ENCODE data around the gene DDX42.

Gene DDX42

DNA sequence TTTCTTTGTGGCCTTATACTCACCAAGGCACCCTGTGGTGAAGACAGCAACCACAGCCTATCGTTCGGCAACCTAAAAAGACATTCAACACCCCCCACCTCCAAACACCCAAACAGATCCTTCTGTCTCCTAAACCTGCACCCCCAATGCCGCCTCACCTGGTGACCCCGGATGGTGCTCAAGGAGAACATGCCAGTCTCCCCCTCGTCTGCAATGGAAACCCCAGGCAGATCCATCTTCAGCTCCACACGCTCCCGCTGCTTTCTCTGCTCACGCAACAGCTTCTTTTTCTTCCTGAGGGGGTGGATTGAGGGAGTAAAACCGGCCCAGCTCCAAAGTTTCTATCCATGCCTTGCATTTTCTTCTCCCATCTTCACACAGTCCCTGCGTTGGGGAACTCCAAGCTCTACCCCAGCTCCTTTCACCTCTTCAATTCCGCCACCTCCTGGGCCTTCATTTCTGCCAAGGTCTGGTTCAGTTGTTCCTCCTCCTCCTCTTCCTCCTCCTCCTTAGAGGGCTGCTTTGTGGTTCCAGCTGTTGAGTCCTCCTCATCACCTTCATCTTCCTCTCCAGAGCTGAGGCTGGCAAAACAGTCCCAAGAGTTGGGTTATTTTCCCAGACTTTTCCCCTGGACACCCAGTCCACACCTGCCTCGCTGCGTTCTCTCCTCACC, 49.8 kb downstream of the DDX42 start:
- DNase-seq, result no peak
- no peak for ATAC-seq

DNA sequence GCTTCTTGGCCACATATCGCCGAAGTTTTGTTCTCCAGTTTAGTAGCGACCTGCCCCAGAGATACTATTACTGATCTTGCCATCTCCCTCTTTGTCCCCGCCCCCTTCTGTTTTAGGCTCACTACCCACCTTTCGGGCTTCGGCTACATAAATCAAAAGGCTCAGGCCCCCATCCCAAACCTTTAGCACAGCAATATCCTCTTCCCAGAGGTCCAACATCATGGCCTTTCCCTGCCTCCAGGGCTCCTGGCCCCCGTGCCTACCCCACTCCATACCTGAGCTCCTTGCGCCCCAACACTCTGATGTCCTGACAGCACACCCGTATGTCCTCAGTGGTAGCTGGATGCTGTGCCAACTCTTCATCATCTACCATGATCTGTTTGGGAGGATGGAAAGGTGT, 50.4 kb downstream of the DDX42 start:
- ATAC-seq, result no peak
- no peak for DNase-seq

DNA sequence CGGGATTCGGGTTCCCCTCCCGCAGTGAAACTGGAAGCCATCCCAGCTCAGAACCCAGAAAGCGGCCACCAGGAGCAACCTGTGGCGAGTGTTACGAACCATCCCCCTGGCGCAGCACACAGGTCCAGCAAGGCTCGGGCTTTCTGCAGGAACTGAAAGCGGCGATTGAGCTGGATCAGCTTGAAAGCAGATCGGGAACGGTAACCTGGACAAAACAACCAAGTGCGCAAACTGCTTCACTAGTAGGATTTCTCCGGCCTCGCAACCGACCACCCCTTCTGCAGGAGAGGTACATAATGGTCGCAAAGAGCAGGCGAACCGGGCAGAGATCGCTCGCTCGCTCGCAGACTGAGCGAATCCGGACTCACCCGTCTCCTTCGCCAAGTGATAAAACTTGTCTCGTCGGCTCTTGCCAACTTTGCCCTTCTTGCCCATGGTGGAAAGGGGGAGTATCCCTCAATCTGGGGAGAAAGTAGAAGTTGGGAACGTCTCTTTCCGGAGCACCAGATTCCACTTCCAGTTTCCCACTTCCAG, 52.6 kb downstream of the DDX42 start:
- ATAC-seq (no peak), DNase-seq (no peak)

DNA sequence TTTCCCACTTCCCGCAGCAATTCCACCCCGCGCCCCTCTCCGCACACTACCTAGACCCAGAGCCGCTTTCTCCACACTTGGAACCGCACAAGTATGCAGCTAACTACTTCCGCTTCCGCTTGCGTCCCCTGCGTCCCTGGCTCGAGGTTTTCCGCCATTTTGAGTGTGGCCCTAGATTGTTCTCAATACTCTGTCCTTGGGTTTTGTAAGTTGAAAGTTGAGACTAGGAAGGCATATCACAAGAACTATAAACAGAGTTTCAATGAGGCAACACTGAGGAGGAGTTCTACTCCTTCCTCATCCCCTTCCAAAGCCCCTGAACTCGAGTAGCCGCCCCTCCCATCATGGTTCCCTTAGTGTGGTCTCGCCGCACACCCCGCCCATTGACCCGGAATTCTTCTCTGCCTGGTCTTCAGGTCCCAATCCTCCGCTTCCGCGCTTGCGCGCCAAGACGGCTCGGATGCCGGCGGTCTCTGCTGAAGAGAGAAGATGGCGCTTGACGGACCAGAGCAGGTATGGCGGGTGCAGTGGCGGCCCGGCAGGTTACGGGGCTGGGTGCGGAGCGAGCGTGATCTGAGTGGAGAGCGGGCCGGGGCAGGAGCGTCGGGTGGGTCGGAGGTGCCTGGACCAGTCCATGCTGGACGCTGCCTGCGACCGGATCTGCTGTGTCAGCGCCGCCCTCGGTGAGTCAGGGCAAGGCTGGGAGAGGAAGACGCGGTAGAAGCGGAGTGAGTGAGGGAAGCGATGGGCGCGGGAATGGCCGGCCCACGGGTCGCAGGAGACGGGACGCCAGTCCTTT, 53.2 kb downstream of the DDX42 start, which contains the start of the genes FTSJ3 and PSMC5:
FTSJ3 (minus strand) TSS at position 662 of the 799 bp plus-strand sequence. CDS start 761 bp downstream, outside the sequence.
PSMC5 (plus strand) TSS at position 430 of the 799 bp plus-strand sequence; CDS start at position 490, 60 bp downstream.
- ATAC-seq (peak; percentile 93), DNase-seq (peak; percentile 96)

DNA sequence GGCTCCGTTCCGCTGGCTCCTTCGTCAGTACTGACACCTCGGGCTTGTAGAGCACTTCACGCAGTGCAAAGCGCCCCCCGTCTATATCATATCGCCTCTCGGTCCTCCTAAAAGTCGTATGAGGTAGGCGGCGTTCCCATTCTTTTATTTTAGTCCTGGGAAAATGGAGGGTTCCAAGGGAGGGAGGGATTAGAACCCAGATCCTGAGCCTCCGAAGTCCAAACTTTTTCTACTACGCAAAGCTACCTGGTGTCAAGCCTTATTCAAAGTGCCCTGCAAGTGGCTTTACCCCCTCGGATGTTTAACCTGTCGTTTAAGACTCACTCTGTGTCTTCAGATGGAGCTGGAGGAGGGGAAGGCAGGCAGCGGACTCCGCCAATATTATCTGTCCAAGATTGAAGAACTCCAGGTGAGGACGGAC, 53.8 kb downstream of the DDX42 start:
- DNase-seq, result no peak
- no peak for ATAC-seq

DNA sequence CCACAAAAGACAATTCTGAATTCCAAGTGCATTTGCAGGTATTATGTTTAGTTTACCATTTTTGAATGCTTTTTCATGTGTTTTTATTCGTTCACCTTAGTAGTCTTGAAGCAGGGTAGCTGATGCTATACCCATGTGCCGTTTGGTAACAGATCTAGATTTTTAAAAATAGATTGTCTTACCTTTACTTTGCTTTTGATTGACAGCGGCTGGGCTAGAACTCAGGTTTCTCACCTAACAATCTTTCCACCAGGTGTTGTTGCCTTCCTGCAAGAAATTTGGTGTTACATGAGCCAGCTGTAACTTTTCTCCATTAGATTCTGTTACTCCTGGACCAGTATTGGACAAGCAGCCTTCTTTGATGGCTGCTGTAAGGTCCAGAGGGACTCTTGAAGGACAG, 55.0 kb downstream of the DDX42 start:
- no peak for DNase-seq
- no peak for ATAC-seq

DNA sequence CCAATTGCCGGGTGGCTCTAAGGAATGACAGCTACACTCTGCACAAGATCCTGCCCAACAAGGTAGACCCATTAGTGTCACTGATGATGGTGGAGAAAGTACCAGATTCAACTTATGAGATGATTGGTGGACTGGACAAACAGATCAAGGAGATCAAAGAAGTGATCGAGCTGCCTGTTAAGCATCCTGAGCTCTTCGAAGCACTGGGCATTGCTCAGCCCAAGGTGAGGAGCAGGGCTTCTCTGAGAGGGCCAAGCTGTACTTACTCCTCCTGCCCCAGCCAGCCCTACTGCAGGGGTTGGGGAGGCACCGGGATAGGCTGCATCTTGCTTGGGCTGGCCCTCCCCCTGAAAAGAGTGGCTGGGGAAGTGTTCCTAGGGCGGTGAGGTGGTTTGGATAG, 56.3 kb downstream of the DDX42 start:
- ATAC-seq (no peak), DNase-seq (no peak)

DNA sequence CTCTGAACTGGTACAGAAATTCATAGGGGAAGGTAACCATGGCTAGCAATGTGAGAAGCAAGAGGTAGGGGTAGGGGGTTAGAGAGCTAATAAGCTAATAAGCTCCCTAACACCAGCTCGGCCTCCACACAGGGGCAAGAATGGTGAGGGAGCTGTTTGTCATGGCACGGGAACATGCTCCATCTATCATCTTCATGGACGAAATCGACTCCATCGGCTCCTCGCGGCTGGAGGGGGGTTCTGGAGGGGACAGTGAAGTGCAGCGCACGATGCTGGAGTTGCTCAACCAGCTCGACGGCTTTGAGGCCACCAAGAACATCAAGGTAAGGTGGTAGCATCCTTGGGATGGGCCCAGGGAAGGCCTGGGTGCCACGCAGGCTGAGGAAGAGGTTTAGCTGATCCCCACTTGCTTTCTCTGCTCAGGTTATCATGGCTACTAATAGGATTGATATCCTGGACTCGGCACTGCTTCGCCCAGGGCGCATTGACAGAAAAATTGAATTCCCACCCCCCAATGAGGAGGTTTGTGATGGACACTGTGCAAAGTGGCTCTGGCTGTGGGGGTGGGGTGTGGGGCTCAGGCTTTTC, 57.0 kb downstream of the DDX42 start:
- no peak for ATAC-seq
- DNase-seq, result no peak

DNA sequence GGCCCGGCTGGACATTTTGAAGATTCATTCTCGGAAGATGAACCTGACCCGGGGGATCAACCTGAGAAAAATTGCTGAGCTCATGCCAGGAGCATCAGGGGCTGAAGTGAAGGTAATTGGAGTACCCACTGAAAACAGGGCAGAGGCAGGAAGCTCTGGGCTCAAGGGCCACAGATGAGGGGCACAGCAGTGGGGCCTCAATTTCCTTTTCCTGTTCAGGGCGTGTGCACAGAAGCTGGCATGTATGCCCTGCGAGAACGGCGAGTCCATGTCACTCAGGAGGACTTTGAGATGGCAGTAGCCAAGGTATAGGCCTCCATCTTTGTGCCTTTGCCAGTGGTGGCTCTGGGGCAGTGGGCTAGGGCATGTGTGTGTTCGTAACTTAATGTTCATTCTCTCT, 57.5 kb downstream of the DDX42 start:
- no peak for ATAC-seq

DNA sequence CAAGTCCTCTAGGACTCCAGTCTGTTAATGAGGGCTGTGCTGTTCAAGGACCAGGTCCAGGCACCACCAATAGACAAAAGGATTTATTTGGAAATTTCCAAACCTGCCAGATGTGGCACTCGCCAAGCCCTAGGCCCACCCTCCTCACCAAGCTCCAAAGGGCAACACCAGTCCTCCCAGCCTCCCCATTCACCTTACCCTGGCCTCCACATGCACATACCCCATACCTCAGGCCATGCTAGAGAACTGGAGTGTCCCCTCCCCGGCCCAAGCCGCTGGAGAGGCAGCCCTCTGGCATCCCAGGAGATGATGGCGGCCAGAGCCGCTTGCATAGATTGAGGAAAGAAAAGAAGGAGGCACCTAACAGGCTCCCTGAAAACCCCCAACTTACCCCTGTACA, 58.0 kb downstream of the DDX42 start:
- no peak for ATAC-seq
- DNase-seq, result no peak

More for the DNA sequence above, 57.5 kb downstream of the DDX42 start:
- DNase-seq, result no peak

DNA sequence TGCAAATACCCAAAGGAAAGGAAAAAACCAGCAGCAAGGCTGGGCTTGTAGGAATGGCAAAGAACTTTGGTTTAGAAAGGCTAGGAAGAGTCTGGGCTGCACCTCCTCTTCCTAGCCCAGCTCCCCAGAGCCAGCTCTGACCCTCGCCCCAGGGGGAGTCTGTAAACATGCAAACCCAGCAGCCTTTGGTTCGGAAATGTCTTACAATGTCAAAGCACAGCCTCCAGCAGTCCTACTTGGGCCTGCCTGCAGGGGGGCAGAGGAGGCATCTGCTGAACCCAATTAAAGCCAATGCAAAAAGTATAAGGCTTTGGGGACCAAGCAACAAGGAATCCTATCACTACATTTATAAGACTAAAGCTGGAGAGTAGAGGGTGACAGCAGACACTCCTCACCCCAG, 58.5 kb downstream of the DDX42 start:
- ATAC-seq, result no peak

DNA sequence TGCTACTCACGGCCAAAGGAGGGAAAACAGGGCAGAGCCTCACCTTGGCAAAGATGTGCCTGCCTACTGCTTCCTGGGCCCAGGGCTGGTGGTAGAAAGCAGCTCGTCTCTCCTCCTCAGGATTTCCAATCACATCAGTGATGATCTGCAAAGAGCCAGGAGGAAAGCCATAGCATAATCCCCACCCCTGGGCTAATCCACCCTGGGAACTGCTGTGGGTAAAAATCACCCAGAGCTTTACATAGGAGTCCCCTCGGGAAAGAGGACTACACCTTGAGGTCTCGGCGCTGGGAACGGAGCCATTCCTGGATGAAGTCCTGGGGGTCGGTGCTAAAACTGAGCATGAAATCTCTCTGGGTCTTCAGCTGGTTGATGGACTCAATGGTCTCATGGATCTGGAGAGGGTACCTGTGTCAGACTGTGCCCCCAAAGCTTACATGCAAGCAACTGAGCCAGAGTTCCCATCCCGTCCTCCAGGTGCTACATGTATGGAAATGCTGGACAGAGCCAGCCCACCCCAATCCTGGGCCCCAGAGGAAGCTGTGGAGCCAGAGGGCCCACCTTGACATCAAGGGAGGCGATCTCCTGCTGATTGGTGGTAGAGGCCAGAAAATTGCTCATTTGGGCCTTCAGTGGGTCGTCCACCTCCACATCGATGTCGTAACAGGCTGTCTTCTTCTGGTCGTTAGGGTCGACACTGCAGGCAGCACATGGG, 59.2 kb downstream of the DDX42 start:
- ATAC-seq, result no peak

More for the DNA sequence above, 58.5 kb downstream of the DDX42 start:
- DNase-seq, result no peak

DNA sequence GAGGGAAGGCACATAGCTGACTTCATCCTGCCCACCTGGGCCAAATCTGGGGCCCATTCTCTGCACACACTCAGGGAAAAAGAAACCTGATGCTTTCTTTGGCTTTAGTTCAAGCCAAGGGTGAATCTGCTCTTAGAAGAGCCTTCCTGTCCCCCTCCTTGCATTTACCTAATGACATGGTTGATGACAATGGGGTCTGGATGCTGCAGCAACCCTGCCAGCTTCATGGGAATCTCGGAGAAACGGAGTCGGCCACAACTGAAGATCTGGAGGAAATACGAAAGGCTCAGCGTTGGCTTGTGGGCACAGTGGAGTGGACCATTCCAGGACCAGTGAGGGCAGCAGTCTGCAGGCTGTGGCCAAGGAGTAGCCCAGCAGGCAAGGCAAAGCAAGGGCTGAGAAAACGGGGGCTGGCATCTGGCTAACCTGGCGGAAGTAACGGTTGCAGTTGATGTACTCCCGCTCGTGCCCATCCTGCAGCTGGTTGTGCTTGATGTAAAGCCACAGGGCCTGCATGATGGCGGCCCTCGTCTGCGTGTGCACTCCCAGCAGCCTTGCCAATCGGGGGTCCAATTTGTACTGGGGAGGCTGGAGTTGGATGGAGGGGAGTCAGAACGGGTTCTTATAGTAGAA, 59.9 kb downstream of the DDX42 start:
- DNase-seq (no peak), ATAC-seq (no peak)

More for the DNA sequence above, 59.2 kb downstream of the DDX42 start:
- no peak for DNase-seq

DNA sequence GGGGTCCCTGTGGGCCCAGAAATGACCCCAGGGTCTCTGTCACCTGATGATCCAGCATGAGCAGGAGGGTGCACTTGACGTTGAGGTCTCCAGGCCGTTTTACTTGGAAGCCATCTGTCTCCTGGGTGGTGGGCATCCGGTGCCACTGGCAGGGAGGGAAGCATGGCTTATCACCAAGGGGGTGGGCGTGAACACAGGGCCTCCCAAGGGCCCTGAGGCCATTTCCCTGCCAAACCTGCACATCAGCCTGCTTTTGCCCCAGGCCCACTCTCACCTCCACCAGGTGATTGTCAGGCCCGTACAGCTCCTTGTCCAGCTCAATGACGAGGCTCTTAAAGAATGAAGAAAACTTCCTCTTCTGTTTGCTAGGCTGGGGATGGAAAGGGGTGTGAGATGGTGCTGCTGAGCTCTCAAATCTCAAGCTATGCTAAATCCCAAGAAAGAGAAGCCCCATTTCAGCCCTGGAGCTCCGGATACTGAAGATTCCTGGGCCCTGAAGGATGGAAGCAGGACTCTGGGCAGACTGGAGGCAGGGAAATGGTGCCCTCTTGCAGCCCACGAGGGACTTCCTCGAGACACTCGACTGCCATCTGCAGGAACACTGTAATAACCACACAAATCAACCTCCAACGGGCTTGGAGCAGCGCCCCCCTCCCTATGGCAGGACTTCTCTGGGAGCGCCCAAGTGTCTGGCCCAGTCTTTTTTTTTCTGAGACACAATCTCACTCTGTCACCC, 60.6 kb downstream of the DDX42 start:
- DNase-seq (peak; percentile 69), ATAC-seq (peak; percentile 75)

DNA sequence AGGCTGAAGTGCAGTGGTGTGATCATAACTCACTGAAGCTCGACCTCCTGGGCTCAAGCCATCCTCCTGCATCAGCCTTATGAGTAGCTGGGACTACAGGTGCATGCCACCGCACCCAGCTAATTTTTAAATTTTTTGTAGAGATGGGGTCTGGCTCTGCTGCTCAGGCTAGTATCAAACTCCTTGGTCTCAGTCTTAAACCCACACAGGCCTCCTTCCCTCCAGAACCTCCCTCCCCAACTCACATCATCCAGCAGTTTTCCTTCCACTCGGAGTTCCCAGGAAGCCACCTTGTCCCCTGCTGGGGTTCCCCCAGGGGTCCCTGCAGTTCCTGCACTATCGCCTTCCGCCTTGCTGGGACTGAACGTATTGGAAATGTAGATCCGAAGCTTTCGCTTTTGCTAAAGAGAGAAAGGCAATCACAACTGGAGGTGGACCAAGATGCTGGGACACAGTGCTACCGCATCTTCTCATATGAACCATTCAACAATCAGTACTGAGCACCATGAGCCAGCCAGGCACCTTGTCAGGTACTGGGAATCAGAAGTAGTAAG, 61.3 kb downstream of the DDX42 start:
- DNase-seq (no peak), ATAC-seq (no peak)

DNA sequence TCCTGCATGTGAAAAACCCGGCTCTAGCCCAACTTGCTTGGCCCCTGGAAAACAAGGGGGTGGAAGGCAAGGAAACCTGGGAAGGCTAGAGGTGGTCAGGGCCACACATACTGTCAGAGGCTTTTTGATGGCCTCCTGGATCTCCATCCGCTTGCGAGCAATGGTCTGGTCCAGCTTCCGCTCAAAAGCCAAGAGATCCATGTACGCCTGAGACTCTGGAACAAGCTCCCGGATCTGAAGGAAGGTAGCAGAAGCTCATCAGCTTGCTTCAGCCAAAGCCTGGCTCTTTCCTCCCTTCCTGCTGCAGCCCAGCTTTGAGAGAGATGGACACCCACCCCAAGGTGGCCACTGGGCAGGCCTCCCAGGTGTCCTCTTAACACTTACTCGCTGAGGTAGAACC, 62.8 kb downstream of the DDX42 start:
- ATAC-seq (no peak), DNase-seq (no peak)

DNA sequence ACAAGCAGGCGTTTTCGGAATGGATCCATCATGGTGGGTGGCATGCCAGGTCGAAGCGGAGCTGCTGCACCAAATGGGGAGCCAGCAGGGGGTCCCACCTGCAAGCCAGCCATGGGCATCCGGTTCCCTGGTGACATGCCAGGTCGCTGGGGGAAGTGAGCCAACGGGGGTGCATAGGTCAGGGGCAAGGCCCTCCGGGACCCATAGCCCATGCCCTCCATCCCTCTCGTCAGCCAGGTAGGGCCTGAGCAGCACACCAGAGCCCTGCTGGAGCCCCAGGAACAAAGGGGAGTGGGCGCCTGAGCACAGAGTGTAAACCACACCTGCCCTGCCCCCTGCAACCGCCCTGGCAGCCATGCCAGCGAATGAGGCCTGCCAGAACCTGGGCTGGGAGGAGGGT, 63.5 kb downstream of the DDX42 start:
- ATAC-seq, result no peak
- no peak for DNase-seq

DNA sequence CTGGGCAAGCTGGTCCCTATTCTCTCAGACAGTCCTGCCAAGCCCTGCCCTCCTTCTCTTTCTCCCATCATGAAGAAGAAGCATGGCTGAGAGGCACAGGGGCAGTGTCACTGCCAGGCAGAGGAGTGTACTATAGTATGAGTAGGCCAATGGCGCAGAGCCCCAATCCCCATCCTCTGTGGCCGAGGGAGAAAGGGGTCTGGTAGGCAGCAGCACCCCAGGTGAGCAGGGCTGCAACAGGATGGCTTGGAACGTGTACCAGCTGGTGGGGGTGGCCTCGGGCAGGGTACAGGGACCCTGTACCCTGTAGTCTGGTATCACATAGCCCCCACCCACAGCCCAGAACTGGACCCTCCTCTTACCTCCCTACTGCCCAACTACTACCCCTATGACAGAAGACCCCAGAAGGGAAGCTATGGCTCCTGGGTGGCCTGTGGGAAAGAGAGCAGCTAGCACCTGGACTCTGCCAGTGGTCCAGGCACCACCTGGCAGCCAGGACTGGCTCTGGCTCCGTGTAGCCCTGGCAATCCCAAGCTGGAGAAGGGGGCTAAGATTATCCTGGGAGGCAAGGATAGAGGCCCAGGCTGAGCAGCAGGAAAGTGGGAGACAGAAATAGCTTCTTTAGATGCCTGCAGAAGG, 64.1 kb downstream of the DDX42 start:
- ATAC-seq (no peak), DNase-seq (no peak)

DNA sequence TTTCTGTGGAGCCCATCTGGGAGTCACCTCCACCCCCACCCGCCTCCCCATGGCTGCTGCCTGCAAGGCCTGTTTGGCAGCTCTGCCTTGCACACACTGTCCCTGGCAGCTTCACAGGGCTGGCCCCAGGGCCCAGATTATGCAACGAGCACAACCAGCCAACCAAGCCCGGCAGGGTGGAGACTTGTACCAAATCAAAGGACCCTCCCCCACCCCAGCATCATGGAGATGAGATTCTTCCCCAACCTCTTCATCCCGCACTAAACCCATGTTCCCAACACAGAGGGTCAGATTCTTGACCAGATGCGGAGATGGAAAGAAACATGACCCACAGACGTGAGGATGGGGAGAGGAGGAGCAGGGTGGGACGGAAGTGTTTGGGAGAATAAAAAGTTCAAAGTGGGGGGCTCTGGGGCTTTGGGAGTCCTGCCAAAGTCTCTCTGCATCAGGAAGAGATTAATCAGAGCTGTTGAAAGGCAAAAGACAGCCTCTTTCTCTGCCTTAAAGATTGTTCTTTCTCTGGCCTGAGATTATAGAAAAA, 64.7 kb downstream of the DDX42 start:
- no peak for DNase-seq
- no peak for ATAC-seq

Data from stimulated activated naive CD8-positive, alpha-beta T cell treated with anti-CD3 and anti-CD28 coated beads, Interleukin-15, Interleukin-2, amounts not matched to agents 100 U/mL and 50 U/mL, for 24 hours (primary cell).